ENCODE data around the gene TBC1D22A. TPM values are rescaled to one million over a fixed set of nuclear protein-coding genes. Genes with fewer than 3 reads are reported as not detected.

The TBC1D22A gene
- total and polyA plus RNA-seq, 7 experiments from 2014 or later: 18.6 to 50.1 (median 39.3) TPM

GRCh38 chr22:47076758-47077157, 314.3 kb downstream of the TBC1D22A start:
- H3K4me3 ChIP-seq (ENCODE audit: low read length): no peak overlapping the region
- no peak overlapping the region for H3K27ac ChIP-seq (ENCODE audit: low read depth, low read length)
- Mint-ChIP-seq H3K27ac (no peak overlapping the region), H3K36me3 (peaks cover 11 to 77% (median 65%) of the 10 kb centered on the region in 5 donors), H3K4me1 (peaks cover 0 to 14% (median 0%) of the 10 kb centered on the region in 7 donors), H3K9me3 (peaks cover 0 to 52% (median 20%) of the 10 kb centered on the region in 11 donors), H3K27me3 (no peaks in the 10 kb centered on the region), H3K4me3 (no peak overlapping the region)
- POLR2A ChIA-PET: no interaction called here
- H3K36me3 ChIP-seq (ENCODE audit: control insufficient read depth in 2 of 3, insufficient read depth in 3 of 3, low read length in 3 of 3): peaks cover 0 to 9% (median 0%) of the 10 kb centered on the region in 3 experiments
- DNase-seq: no peak
- no peak for ATAC-seq
- intact Hi-C loops (cut with micrococcal nuclease): no loop called here
- CTCF ChIA-PET: no interaction called here
- no peaks in the 10 kb centered on the region for H3K4me1 ChIP-seq (ENCODE audit: control insufficient read depth in 2 of 2, insufficient read depth in 2 of 2, low read length in 2 of 2)
- H3K9me3 ChIP-seq (ENCODE audit: control insufficient read depth in 2 of 3, low read length in 3 of 3): peaks cover 0 to 11% (median 0%) of the 10 kb centered on the region in 3 experiments
- H3K27me3 ChIP-seq (ENCODE audit: control insufficient read depth in 2 of 2, insufficient read depth in 2 of 2, low read length in 2 of 2): no peaks in the 10 kb centered on the region

GRCh38 chr22:47080100-47080499, 317.6 kb downstream of the TBC1D22A start:
- Mint-ChIP-seq H3K27ac (no peak overlapping the region), H3K27me3 (no peaks in the 10 kb centered on the region), H3K4me1 (peaks cover 0 to 8% (median 0%) of the 10 kb centered on the region in 7 donors), H3K4me3 (no peak overlapping the region), H3K36me3 (peaks cover 3 to 53% (median 42%) of the 10 kb centered on the region in 5 donors), H3K9me3 (peaks cover 0 to 28% (median 9%) of the 10 kb centered on the region in 11 donors)
- Histone ChIP-seq H3K36me3 (ENCODE audit: control insufficient read depth in 2 of 3, insufficient read depth in 3 of 3, low read length in 3 of 3) (no peaks in the 10 kb centered on the region), H3K4me3 (ENCODE audit: low read length) (no peak overlapping the region), H3K27ac (ENCODE audit: low read depth, low read length) (no peak overlapping the region), H3K27me3 (ENCODE audit: control insufficient read depth in 2 of 2, insufficient read depth in 2 of 2, low read length in 2 of 2) (no peaks in the 10 kb centered on the region), H3K9me3 (ENCODE audit: control insufficient read depth in 2 of 3, low read length in 3 of 3) (peaks cover 0 to 3% (median 0%) of the 10 kb centered on the region in 3 experiments), H3K4me1 (ENCODE audit: control insufficient read depth in 2 of 2, insufficient read depth in 2 of 2, low read length in 2 of 2) (no peaks in the 10 kb centered on the region)
- ATAC-seq: no peak
- DNase-seq: no peak
- POLR2A ChIA-PET: no interaction called here
- intact Hi-C loops (cut with micrococcal nuclease): no loop called here
- CTCF ChIA-PET: no interaction called here

DNA sequence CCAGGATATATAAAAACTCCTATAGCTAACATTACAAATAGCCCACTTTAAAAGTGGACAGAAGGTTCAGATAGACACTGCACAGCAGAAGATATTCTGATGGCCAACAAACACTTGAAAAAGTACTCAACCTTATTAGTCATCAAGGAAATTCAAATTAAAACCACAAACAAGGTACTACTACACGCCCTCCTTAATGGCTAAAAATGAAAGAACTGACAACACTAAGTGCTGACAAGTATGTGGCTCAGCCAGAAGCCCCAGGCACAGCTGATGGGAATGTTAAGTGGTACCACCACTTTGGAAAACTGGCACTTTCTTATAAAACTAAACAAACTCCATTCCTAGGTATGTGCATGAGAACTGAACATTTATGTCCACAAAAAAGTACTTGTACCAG, 320.1 kb downstream of the TBC1D22A start:
- no peak overlapping the region for H3K4me3 ChIP-seq (ENCODE audit: low read length)
- ChIA-PET CTCF (interaction anchor here (0.6 kb wide), 1 partner anchor 131 kb away, joined by 3 read pairs; no protein-coding TSS in a partner anchor), POLR2A (no interaction called here)
- no peaks in the 10 kb centered on the region for H3K36me3 ChIP-seq (ENCODE audit: control insufficient read depth in 2 of 3, insufficient read depth in 3 of 3, low read length in 3 of 3)
- no peaks in the 10 kb centered on the region for H3K9me3 ChIP-seq (ENCODE audit: control insufficient read depth in 2 of 3, low read length in 3 of 3)
- no peaks in the 10 kb centered on the region for H3K27me3 ChIP-seq (ENCODE audit: control insufficient read depth in 2 of 2, insufficient read depth in 2 of 2, low read length in 2 of 2)
- Mint-ChIP-seq H3K27me3 (no peaks in the 10 kb centered on the region), H3K27ac (no peak overlapping the region), H3K4me1 (peaks cover 0 to 10% (median 0%) of the 10 kb centered on the region in 7 donors), H3K4me3 (no peak overlapping the region), H3K36me3 (peaks cover 0 to 34% (median 21%) of the 10 kb centered on the region in 5 donors), H3K9me3 (peaks cover 0 to 17% (median 2%) of the 10 kb centered on the region in 11 donors)
- intact Hi-C loops (cut with micrococcal nuclease): no loop called here
- no peak overlapping the region for H3K27ac ChIP-seq (ENCODE audit: low read depth, low read length)
- ATAC-seq: no peak
- H3K4me1 ChIP-seq (ENCODE audit: control insufficient read depth in 2 of 2, insufficient read depth in 2 of 2, low read length in 2 of 2): no peaks in the 10 kb centered on the region
- no peak for DNase-seq

GRCh38 chr22:47083379-47083986, 321.0 kb downstream of the TBC1D22A start:
- H3K27me3 Mint-ChIP-seq: no peaks in the 10 kb centered on the region
- no peaks in the 10 kb centered on the region for H3K27me3 ChIP-seq (ENCODE audit: control insufficient read depth in 2 of 2, insufficient read depth in 2 of 2, low read length in 2 of 2)
- no peaks in the 10 kb centered on the region for H3K9me3 ChIP-seq (ENCODE audit: control insufficient read depth in 2 of 3, low read length in 3 of 3)
- ChIA-PET POLR2A (no interaction called here), CTCF (no interaction called here)
- intact Hi-C loops (cut with micrococcal nuclease): no loop called here
- peaks cover 0 to 16% (median 5%) of the 10 kb centered on the region in 7 donors for H3K4me1 Mint-ChIP-seq
- H3K4me3 Mint-ChIP-seq: no peak overlapping the region
- no peak overlapping the region for H3K4me3 ChIP-seq (ENCODE audit: low read length)
- no peak overlapping the region for H3K27ac ChIP-seq (ENCODE audit: low read depth, low read length)
- peak overlapping the region in 1 of 9 donors; percentile 22 for H3K27ac Mint-ChIP-seq
- peaks cover 0 to 26% (median 14%) of the 10 kb centered on the region in 5 donors for H3K36me3 Mint-ChIP-seq
- H3K9me3 Mint-ChIP-seq: peaks cover 0 to 12% (median 0%) of the 10 kb centered on the region in 11 donors
- DNase-seq: no peak
- no peak for ATAC-seq
- no peaks in the 10 kb centered on the region for H3K36me3 ChIP-seq (ENCODE audit: control insufficient read depth in 2 of 3, insufficient read depth in 3 of 3, low read length in 3 of 3)
- no peaks in the 10 kb centered on the region for H3K4me1 ChIP-seq (ENCODE audit: control insufficient read depth in 2 of 2, insufficient read depth in 2 of 2, low read length in 2 of 2)

GRCh38 chr22:47084226-47084625, 321.8 kb downstream of the TBC1D22A start:
- intact Hi-C loops (cut with micrococcal nuclease): no loop called here
- DNase-seq (no peak), ATAC-seq (no peak)
- no peak overlapping the region for H3K27ac ChIP-seq (ENCODE audit: low read depth, low read length)
- ChIA-PET CTCF (no interaction called here), POLR2A (no interaction called here)
- no peaks in the 10 kb centered on the region for H3K9me3 ChIP-seq (ENCODE audit: control insufficient read depth in 2 of 3, low read length in 3 of 3)
- Mint-ChIP-seq H3K4me1 (peaks cover 0 to 24% (median 12%) of the 10 kb centered on the region in 7 donors), H3K27ac (no peak overlapping the region), H3K27me3 (no peaks in the 10 kb centered on the region), H3K4me3 (no peak overlapping the region), H3K9me3 (peaks cover 0 to 10% (median 0%) of the 10 kb centered on the region in 11 donors), H3K36me3 (peaks cover 0 to 22% (median 11%) of the 10 kb centered on the region in 5 donors)
- no peaks in the 10 kb centered on the region for H3K4me1 ChIP-seq (ENCODE audit: control insufficient read depth in 2 of 2, insufficient read depth in 2 of 2, low read length in 2 of 2)
- no peaks in the 10 kb centered on the region for H3K27me3 ChIP-seq (ENCODE audit: control insufficient read depth in 2 of 2, insufficient read depth in 2 of 2, low read length in 2 of 2)
- H3K4me3 ChIP-seq (ENCODE audit: low read length): no peak overlapping the region
- no peaks in the 10 kb centered on the region for H3K36me3 ChIP-seq (ENCODE audit: control insufficient read depth in 2 of 3, insufficient read depth in 3 of 3, low read length in 3 of 3)

- Mint-ChIP-seq H3K36me3 (peaks cover 0 to 15% (median 6%) of the 10 kb centered on the region in 5 donors), H3K27ac (no peak overlapping the region), H3K4me1 (peaks cover 11 to 43% (median 32%) of the 10 kb centered on the region in 7 donors), H3K4me3 (no peak overlapping the region), H3K9me3 (peaks cover 0 to 10% (median 0%) of the 10 kb centered on the region in 11 donors), H3K27me3 (no peaks in the 10 kb centered on the region)
- no peaks in the 10 kb centered on the region for H3K36me3 ChIP-seq (ENCODE audit: control insufficient read depth in 2 of 3, insufficient read depth in 3 of 3, low read length in 3 of 3)
- no peak for ATAC-seq
- H3K27ac ChIP-seq (ENCODE audit: low read depth, low read length): no peak overlapping the region
- no peaks in the 10 kb centered on the region for H3K9me3 ChIP-seq (ENCODE audit: control insufficient read depth in 2 of 3, low read length in 3 of 3)
- intact Hi-C loops (cut with micrococcal nuclease): no loop called here
- no peaks in the 10 kb centered on the region for H3K27me3 ChIP-seq (ENCODE audit: control insufficient read depth in 2 of 2, insufficient read depth in 2 of 2, low read length in 2 of 2)
- no peak for DNase-seq
- ChIA-PET CTCF (no interaction called here), POLR2A (no interaction called here)
- no peak overlapping the region for H3K4me3 ChIP-seq (ENCODE audit: low read length)
- no peaks in the 10 kb centered on the region for H3K4me1 ChIP-seq (ENCODE audit: control insufficient read depth in 2 of 2, insufficient read depth in 2 of 2, low read length in 2 of 2)
These were observed 324.3 kb downstream of the TBC1D22A start for GRCh38 chr22:47086596-47087248.

Data from naive thymus-derived CD4-positive, alpha-beta T cell (primary cell).